H1 (cell line): ENCODE measurements around the gene MCM7. TPM values are rescaled to one million over a fixed set of nuclear protein-coding genes. Genes with fewer than 3 reads are reported as not detected.

Experiments used
- CTCF ChIA-PET: fragments of 300-600 bp; sonication (Branson Sonifier 250); formaldehyde crosslinking; loops from one replicate; lab custom pipeline; 2021; ENCODE audit not compliant: partially characterized antibody; lab: Charles Lee
- POLR2A ChIA-PET: fragments of 300-600 bp; sonication (Branson Sonifier 250); formaldehyde crosslinking; loops from one replicate; lab custom pipeline; 2021; ENCODE audit warnings: inconsistent platforms; ENCODE audit not compliant: partially characterized antibody; lab: Charles Lee
- DNase-seq, 2 experiments: peaks; one replicate each; pipeline versions ENCODE4 v3.0.0 to v3.0.0-alpha.2; 2010 to 2022; ENCODE audit warnings: low spot score in 2 of 2, low read depth in 1 of 2, mixed read lengths in 1 of 2
- FAIRE-seq: peaks from 2 replicates; lab custom pipeline; 2011; peaks lifted over from hg19 to GRCh38; lab: Jason Lieb, UNC
- H2AFZ ChIP-seq: 2 replicates; pipeline ENCODE4 v1.8.1; 2012; ENCODE audit warnings: low read length, inconsistent platforms
- H2AK5ac ChIP-seq: 2 replicates; pipeline ENCODE4 v1.6.1; 2013; ENCODE audit warnings: low read depth, low read length
- H2BK120ac ChIP-seq: replicated peaks from 2 replicates; pipeline ENCODE3; 2013; ENCODE audit warnings: low read depth, low read length, inconsistent platforms
- H2BK12ac ChIP-seq: 2 replicates; pipeline ENCODE4 v1.6.1; 2013; ENCODE audit warnings: low read depth, low read length
- H2BK15ac ChIP-seq: 2 replicates; pipeline ENCODE4 v1.6.1; 2013; ENCODE audit warnings: low read length
- H2BK20ac ChIP-seq: 2 replicates; pipeline ENCODE4 v1.6.1; 2013; ENCODE audit warnings: low read length
- H2BK5ac ChIP-seq: 2 replicates; pipeline ENCODE4 v1.6.1; 2013; ENCODE audit warnings: low read depth, low read length
- H3K14ac ChIP-seq: 2 replicates; pipeline ENCODE4 v1.6.1; 2013; ENCODE audit warnings: inconsistent platforms; ENCODE audit not compliant: insufficient read length
- H3K18ac ChIP-seq: 2 replicates; pipeline ENCODE4 v1.6.1; 2013; ENCODE audit warnings: low read length; ENCODE audit errors: extremely low read depth
- H3K23ac ChIP-seq: 2 replicates; pipeline ENCODE4 v1.6.1; 2013; ENCODE audit warnings: inconsistent platforms; ENCODE audit not compliant: insufficient read length
- H3K23me2 ChIP-seq: 2 replicates; pipeline ENCODE4 v1.6.1; 2013; ENCODE audit warnings: low read depth, low read length
- H3K27ac ChIP-seq: 2 replicates; pipeline ENCODE4 v1.6.1; 2011; ENCODE audit warnings: low read depth, low read length, inconsistent platforms
- H3K27me3 ChIP-seq, 4 experiments: replicated peaks in 1 of 4; 1 replicate in 1 of 4; 2 replicates in 3 of 4; pipeline versions ENCODE4 v1.6.1 to v1.8.1; 2011 to 2013; ENCODE audit warnings: low read length in 3 of 4, mild to moderate bottlenecking in 3 of 4, inconsistent platforms in 2 of 4, mixed read lengths in 2 of 4, moderate library complexity in 1 of 4; ENCODE audit not compliant: control insufficient read depth in 3 of 4, insufficient read depth in 3 of 4; ENCODE audit errors: extremely low read depth in 1 of 4
- H3K36me3 ChIP-seq, 4 experiments: 2 replicates each; pipeline versions ENCODE4 v1.6.1 to v1.8.1; 2011 to 2013; ENCODE audit warnings: mild to moderate bottlenecking in 4 of 4, low read length in 3 of 4, moderate library complexity in 2 of 4, control low read depth in 1 of 4, inconsistent platforms in 1 of 4; ENCODE audit not compliant: insufficient read depth in 4 of 4, control insufficient read depth in 2 of 4
- H3K4ac ChIP-seq: replicated peaks from 2 replicates; pipeline ENCODE3; 2013; ENCODE audit warnings: low read length, low read depth, mixed read lengths, inconsistent platforms; ENCODE audit not compliant: insufficient read length
- H3K4me1 ChIP-seq, 4 experiments: replicated peaks in 1 of 4; 1 replicate in 1 of 4; 2 replicates in 3 of 4; pipeline versions ENCODE4 v1.6.1 to v1.8.1; 2011 to 2013; ENCODE audit warnings: low read length in 3 of 4, inconsistent platforms in 2 of 4, mixed read lengths in 1 of 4; ENCODE audit not compliant: insufficient read depth in 4 of 4, control insufficient read depth in 3 of 4
- H3K4me2 ChIP-seq, 2 experiments: 2 replicates each; pipeline versions ENCODE4 v1.6.1 to v1.8.1; 2011 to 2013; ENCODE audit warnings: low read depth in 2 of 2, low read length in 2 of 2, control low read depth in 1 of 2, inconsistent platforms in 1 of 2, mild to moderate bottlenecking in 1 of 2; ENCODE audit not compliant: insufficient read depth in 1 of 2
- H3K4me3 ChIP-seq, 4 experiments: fragments of 200-600, 300-600 bp in 1 of 4; sonication (generic), shearing (Covaris generic), sonication (Bioruptor Twin) in 1 of 4; 2 replicates each; pipeline versions ENCODE4 v1.5.1 to v1.8.1; 2011 to 2016; ENCODE audit warnings: low read length in 4 of 4, low read depth in 3 of 4, control low read depth in 2 of 4, inconsistent platforms in 2 of 4, mild to moderate bottlenecking in 2 of 4, mixed read lengths in 1 of 4, moderate library complexity in 1 of 4; ENCODE audit not compliant: insufficient read depth in 2 of 4; ENCODE audit errors: extremely low read depth in 1 of 4
- H3K56ac ChIP-seq: replicated peaks from 2 replicates; pipeline ENCODE3; 2013; ENCODE audit warnings: low read depth, mild to moderate bottlenecking, mixed read lengths, low read length, inconsistent platforms; ENCODE audit not compliant: insufficient read length
- H3K79me1 ChIP-seq: 2 replicates; pipeline ENCODE4 v1.6.1; 2013; ENCODE audit warnings: low read depth, low read length, control low read depth
- H3K79me2 ChIP-seq, 2 experiments: 2 replicates each; pipeline versions ENCODE4 v1.6.1 to v1.8.1; 2012 to 2013; ENCODE audit warnings: low read length in 2 of 2, mild to moderate bottlenecking in 2 of 2, inconsistent platforms in 1 of 2; ENCODE audit not compliant: insufficient read depth in 2 of 2, control insufficient read depth in 1 of 2
- H3K9ac ChIP-seq, 4 experiments: replicated peaks in 1 of 4; 1 replicate in 1 of 4; 2 replicates in 3 of 4; pipeline versions ENCODE4 v1.6.1 to v1.8.1; 2011 to 2013; ENCODE audit warnings: low read depth in 3 of 4, low read length in 3 of 4, control low read depth in 2 of 4, mild to moderate bottlenecking in 2 of 4, moderate library complexity in 2 of 4, inconsistent platforms in 1 of 4; ENCODE audit errors: extremely low read depth in 1 of 4
- H3K9me3 ChIP-seq, 2 experiments: 2 replicates each; pipeline versions ENCODE4 v1.6.1 to v1.8.1; 2012 to 2013; ENCODE audit warnings: mild to moderate bottlenecking in 2 of 2, moderate library complexity in 2 of 2, control low read depth in 1 of 2, inconsistent platforms in 1 of 2, low read depth in 1 of 2, low read length in 1 of 2, mixed read lengths in 1 of 2; ENCODE audit not compliant: insufficient read depth in 2 of 2
- H4K20me1 ChIP-seq, 2 experiments: replicated peaks in 1 of 2; 2 replicates each; pipeline versions ENCODE3 to v1.8.1; 2011 to 2013; ENCODE audit warnings: inconsistent platforms in 2 of 2, low read length in 2 of 2, mild to moderate bottlenecking in 1 of 2; ENCODE audit not compliant: insufficient read depth in 2 of 2, control insufficient read depth in 1 of 2
- H4K5ac ChIP-seq: 2 replicates; pipeline ENCODE4 v1.6.1; 2013; ENCODE audit warnings: low read length, low read depth, mixed read lengths, inconsistent platforms; ENCODE audit not compliant: insufficient read length
- H4K8ac ChIP-seq: 2 replicates; pipeline ENCODE4 v1.8.0; 2013; ENCODE audit warnings: mild to moderate bottlenecking, moderate library complexity, low read length, inconsistent platforms; ENCODE audit not compliant: insufficient read depth; ENCODE audit errors: extremely low read depth
- H4K91ac ChIP-seq: replicated peaks from 2 replicates; pipeline ENCODE3; 2013; ENCODE audit warnings: low read length, mixed read lengths, inconsistent platforms; ENCODE audit not compliant: insufficient read length
- CHD2 ChIP-seq: IDR thresholded peaks from 2 replicates; pipeline ENCODE4 v1.6.1; 2012; ENCODE audit warnings: low read length, improper control_type of control experiment
- POLR2A ChIP-seq, 2 experiments: IDR thresholded peaks; 1 replicate in 1 of 2; 2 replicates in 1 of 2; pipeline ENCODE4 v1.6.1; 2011; ENCODE audit warnings: low read depth in 2 of 2, low read length in 2 of 2, mild to moderate bottlenecking in 2 of 2; ENCODE audit errors: control extremely low read depth in 1 of 2
- POLR2AphosphoS5 ChIP-seq: IDR thresholded peaks from 2 replicates; pipeline ENCODE4 v1.6.1; 2011; ENCODE audit warnings: low read depth, low read length
- SP2 ChIP-seq: IDR thresholded peaks from 2 replicates; pipeline ENCODE4 v1.6.1; 2012; ENCODE audit warnings: mild to moderate bottlenecking, low read length, inconsistent platforms
- TAF7 ChIP-seq: optimal IDR thresholded peaks from 2 replicates; pipeline ENCODE3; 2011; ENCODE audit warnings: low read depth, mild to moderate bottlenecking, inconsistent platforms, low read length, moderate library complexity, borderline replicate concordance
- WGBS, 2 experiments: shearing (Covaris generic) in 1 of 2; methylation state at CpG; one replicate each; pipeline versions ENCODE4 v1.1.6 to v1.1.7; 2013 to 2015; ENCODE audit warnings: low lambda C conversion rate in 2 of 2, mixed read lengths in 2 of 2, inconsistent platforms in 1 of 2, low coverage in 1 of 2, missing lambda C conversion rate in 1 of 2; ENCODE audit not compliant: insufficient replicate concordance in 2 of 2, insufficient coverage in 1 of 2, insufficient read length in 1 of 2; ENCODE audit errors: extremely low coverage in 1 of 2, missing lambda C conversion rate in 1 of 2; 5-methylcytosine and 5-hydroxymethylcytosine counted together
- polyA plus RNA-seq, 7 experiments: library from polyadenylated mRNA; depleted of rRNA in 3 of 7; stranded (reverse) in 5 of 7; unstranded in 2 of 7; fragments of >200 nt in 5 of 7; fragments of 200-250 nt in 2 of 7; gene quantifications; 1 replicate in 5 of 7; 2 replicates in 1 of 7; 4 replicates in 1 of 7; pipeline versions ENCODE4 v1.2.1 to v1.2.3, GENCODE V29; 2011 to 2013; ENCODE audit warnings: missing spikeins in 2 of 7, mixed read lengths in 2 of 7
- total RNA-seq: library from RNA; stranded (reverse); fragmentation: NEBNext Ultra II Directional; extraction: Animal tissue kit (Norgen Biotek cat#: 25700); gene quantifications from 2 replicates; pipeline ENCODE4 v1.2.1, GENCODE V29; 2021

The MCM7 gene
- total and polyA plus RNA-seq, 2 of the 8 experiments (the other 6 are each of a cell fraction or from before 2014, with no cell fraction given): 313 to 344 TPM

GRCh38 chr7:100095289-100095688, 5.9 kb downstream of the MCM7 start:
- FAIRE-seq: no peak
- Histone ChIP-seq H3K9me3 (no peaks in the 10 kb centered on the region), H3K79me1 (peaks cover 17% of the 10 kb centered on the region), H3K79me2 (peaks cover 9 to 41% of the 10 kb centered on the region in 2 experiments), H2BK5ac (no peak overlapping the region), H2BK15ac (no peak overlapping the region), H3K14ac (no peak overlapping the region), H4K91ac (no peak overlapping the region), H3K4me3 (no peak overlapping the region), H3K23me2 (no peaks in the 10 kb centered on the region; the same call in 1 of the 2 replicates), H3K36me3 (peaks cover 84 to 95% (median 88%) of the 10 kb centered on the region in 4 experiments), H4K20me1 (peaks cover 26 to 41% of the 10 kb centered on the region in 2 experiments), H3K4me1 (peaks cover 0 to 8% (median 3%) of the 10 kb centered on the region in 4 experiments; a peak in 3 of 7 replicates), H2BK12ac (no peak overlapping the region), H3K4ac (no peak overlapping the region), H3K56ac (no peak overlapping the region), H3K27ac (no peak overlapping the region), H2BK20ac (no peak overlapping the region), H4K8ac (no peak overlapping the region), H4K5ac (no peak overlapping the region), H2AFZ (no peak overlapping the region), H3K9ac (no peak overlapping the region; a peak in 1 of 7 replicates), H3K18ac (no peak overlapping the region), H2BK120ac (no peak overlapping the region), H3K23ac (no peak overlapping the region), H3K4me2 (no peak overlapping the region), H3K27me3 (no peaks in the 10 kb centered on the region), H2AK5ac (no peak overlapping the region)
- ChIA-PET POLR2A (interaction anchor here (0.6 to 19.5 kb wide), 24 partner anchors 11 to 674 kb away, joined by 3 to 722 read pairs (median 4); partner anchors contain the start of genes AP4M1, CNPY4, COPS6 and LAMTOR4), CTCF (interaction anchor here (1.5 kb wide), 2 partner anchors 8 to 38 kb away, joined by 3 to 6 read pairs; no protein-coding TSS in a partner anchor)
- no peak for DNase-seq
- TF ChIP-seq CHD2 (0 out of 2 replicates have a peak, but pooled peaks have one; percentile 19), SP2 (no peak), POLR2A (IDR thresholded peaks at IDR 0.05; ENCODE audit: control extremely low read depth in 1 of 2, low read depth in 2 of 2, low read length in 2 of 2) (peak; percentile 76 to 85), TAF7 (peak; percentile 24), POLR2AphosphoS5 (peak; percentile 86)
- 86% methylated on average over 9 of the region's 9 CpGs; no CpG with 5 or more reads in 1 of the 2 experiments for WGBS, 2 experiments
